NCI-H82 (cell line): ENCODE results near the gene FLVCR2.

Source experiments
- DNase-seq: peaks from one replicate; lab custom pipeline; 2025; lab: John Stamatoyannopoulos, UW

FLVCR2 gene

GRCh38 chr14:75558440-75558839, 20.0 kb upstream of the FLVCR2 start:
- DNase-seq: no peak

- DNase-seq: no peak
These were observed 19.4 kb upstream of the FLVCR2 start for GRCh38 chr14:75559045-75559444.

- no peak for DNase-seq
These were observed 18.8 kb upstream of the FLVCR2 start for GRCh38 chr14:75559451-75560222.

- DNase-seq: peak; percentile 75
These were observed 17.4 kb upstream of the FLVCR2 start for GRCh38 chr14:75561013-75561432.

GRCh38 chr14:75562089-75562488, 16.3 kb upstream of the FLVCR2 start:
- no peak for DNase-seq

GRCh38 chr14:75562489-75562888, 15.9 kb upstream of the FLVCR2 start:
- DNase-seq: no peak

- no peak for DNase-seq
These were observed 14.5 kb upstream of the FLVCR2 start for GRCh38 chr14:75563931-75564330.

GRCh38 chr14:75565056-75565455, 13.4 kb upstream of the FLVCR2 start:
- no peak for DNase-seq

- no peak for DNase-seq
These were observed 12.1 kb upstream of the FLVCR2 start for GRCh38 chr14:75566321-75566720.

- no peak for DNase-seq
These were observed 11.7 kb upstream of the FLVCR2 start for GRCh38 chr14:75566752-75567151.

GRCh38 chr14:75568140-75568539, 10.3 kb upstream of the FLVCR2 start:
- no peak for DNase-seq

GRCh38 chr14:75568791-75569190, 9.6 kb upstream of the FLVCR2 start:
- DNase-seq: no peak

GRCh38 chr14:75570797-75571196, 7.6 kb upstream of the FLVCR2 start:
- no peak for DNase-seq

GRCh38 chr14:75572104-75572503, 6.3 kb upstream of the FLVCR2 start:
- DNase-seq: no peak

GRCh38 chr14:75577090-75577489, 1.3 kb upstream of the FLVCR2 start:
- no peak for DNase-seq

- DNase-seq: peak; percentile 84
These were observed 705 bp upstream of the FLVCR2 start for GRCh38 chr14:75577729-75578101.

- DNase-seq: no peak
These were observed 442 bp downstream of the FLVCR2 start for GRCh38 chr14:75578786-75579337.

GRCh38 chr14:75579338-75579864, 981 bp downstream of the FLVCR2 start:
- no peak for DNase-seq

- DNase-seq: no peak
These were observed 1.5 kb downstream of the FLVCR2 start for GRCh38 chr14:75579882-75580281.

GRCh38 chr14:75587388-75587787, 9.0 kb downstream of the FLVCR2 start:
- no peak for DNase-seq

- no peak for DNase-seq
These were observed 11.5 kb downstream of the FLVCR2 start for GRCh38 chr14:75589931-75590330.

- no peak for DNase-seq
These were observed 13.0 kb downstream of the FLVCR2 start for GRCh38 chr14:75591331-75591946.

- no peak for DNase-seq
These were observed 13.7 kb downstream of the FLVCR2 start for GRCh38 chr14:75591987-75592575.
